NCI-H2171 treated with DMSO at 0.1 percent for 48 hours (cell line): ENCODE results near the gene AHRR.
"Not testable (repeated sequence)": the region's sequence is repeated elsewhere in the genome, so short reads cannot be mapped to it uniquely, and the experiment has no call there.

Source experiments
- DNase-seq: peaks from one replicate; lab custom pipeline; 2025; lab: John Stamatoyannopoulos, UW

AHRR gene

GRCh38 chr5:367358-368130 lies 46.0 kb downstream of the AHRR start:
- DNase-seq, result no peak

- DNase-seq, result no peak
Observed at GRCh38 chr5:368183-369084, 46.9 kb downstream of the AHRR start.

DNA sequence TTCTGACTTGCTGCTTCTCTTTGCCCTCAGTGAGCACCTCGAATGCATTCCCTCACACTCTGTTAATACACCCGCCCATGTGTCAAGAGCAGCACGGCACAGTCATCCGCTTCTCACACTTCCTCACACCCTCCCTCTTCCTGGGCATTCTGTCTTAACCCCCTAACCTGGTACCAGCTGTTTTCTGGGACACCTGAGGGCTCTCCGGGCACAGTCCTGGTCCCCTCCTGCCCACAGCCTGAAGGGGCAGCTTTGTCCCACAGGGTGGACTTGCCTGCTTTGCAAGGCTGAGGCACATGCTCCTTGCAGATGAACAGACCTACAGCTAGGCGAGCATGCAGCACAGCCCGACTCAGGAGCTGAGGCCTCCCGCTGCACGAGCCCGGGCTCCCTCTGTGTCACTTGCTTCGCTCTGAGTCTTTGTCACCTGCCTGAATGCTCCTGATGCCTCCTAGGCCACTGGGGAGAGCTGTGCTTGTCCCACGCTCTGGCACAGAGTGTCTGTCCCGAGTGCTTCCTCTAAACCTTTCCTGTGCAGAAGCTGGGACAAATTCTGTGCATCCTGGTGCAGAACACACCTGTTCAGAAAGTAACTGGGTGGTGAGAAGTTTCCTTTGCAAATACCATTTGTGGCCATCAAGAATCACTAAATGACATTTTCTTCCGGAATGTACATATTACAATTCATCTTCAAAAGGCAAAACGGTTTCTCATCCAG lies 47.8 kb downstream of the AHRR start:
- DNase-seq, result no peak

DNA sequence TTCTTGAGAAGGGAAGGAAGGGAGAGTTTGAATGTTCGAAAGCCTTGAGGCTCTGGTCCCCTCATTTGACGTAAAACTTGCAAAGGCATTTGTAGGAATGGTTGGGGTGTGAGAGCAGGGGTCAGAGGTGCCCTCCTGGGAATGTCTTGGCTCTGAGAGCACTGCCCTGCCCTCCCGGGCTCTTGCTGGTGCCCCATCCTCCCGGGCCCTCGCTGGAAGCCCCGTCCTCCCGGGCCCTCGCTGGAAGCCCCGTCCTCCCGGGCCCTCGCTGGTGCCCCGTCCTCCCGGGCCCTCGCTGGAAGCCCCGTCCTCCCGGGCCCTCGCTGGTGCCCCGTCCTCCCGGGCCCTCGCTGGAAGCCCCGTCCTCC lies 48.3 kb downstream of the AHRR start:
- not testable (repeated sequence) for DNase-seq

DNA sequence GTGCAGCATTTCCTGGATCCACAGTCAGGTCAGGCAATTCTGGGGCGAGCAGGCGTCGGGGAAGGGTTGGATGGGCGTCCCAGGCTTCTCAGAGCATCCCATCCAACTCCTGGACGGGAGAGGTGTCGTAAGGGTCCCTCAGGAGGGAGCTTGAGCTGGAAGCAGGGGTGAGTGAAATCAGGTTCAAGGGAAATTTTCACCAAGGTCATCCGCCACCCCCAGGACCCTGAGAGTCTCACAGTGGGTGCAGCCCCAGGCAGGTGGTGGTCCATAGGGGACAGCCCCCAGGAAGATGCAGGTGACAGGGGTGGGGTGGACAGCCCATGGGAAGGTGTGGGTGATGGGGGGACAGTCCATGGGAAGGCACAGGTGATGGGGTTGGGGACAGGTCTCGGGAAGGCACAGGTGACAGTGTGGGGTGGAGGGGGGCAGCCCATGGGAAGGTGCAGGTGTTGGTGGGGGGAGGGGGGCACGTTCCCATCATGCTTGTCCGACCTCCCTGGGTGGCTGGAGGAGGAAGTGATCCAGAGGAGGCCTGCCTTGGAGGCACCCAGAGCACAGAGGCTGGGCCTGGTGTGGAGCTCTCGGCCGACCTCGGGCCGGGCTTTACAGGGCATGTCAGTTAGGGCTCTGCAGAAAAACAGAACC lies 48.9 kb downstream of the AHRR start:
- no peak for DNase-seq

- DNase-seq, result peak; percentile 74
Observed at GRCh38 chr5:370959-371810, 49.7 kb downstream of the AHRR start.

GRCh38 chr5:371811-372555 lies 50.5 kb downstream of the AHRR start:
- DNase-seq, result peak; percentile 63

DNA sequence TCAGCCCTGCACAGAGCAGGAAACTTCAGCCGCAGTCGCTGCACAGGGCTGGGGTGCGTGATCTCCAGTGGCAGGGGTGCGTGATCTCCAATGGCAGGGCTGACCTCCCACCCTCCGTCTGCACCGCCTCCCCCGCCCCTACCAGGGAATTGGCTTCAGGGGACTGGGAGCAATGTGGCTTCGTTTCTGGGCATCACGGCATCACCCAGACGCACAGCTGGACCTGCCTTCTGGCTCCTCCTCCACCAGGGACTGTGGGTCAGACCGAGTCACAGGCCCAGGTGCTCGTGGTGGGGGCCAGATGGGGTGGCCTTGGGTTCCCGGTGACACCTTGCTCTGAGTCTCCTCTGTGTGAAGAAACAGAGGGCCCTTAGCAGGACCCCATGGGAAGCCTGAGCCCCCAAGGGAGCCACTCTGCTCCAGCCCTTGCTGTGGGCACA lies 51.1 kb downstream of the AHRR start:
- DNase-seq, result peak; percentile 47

DNA sequence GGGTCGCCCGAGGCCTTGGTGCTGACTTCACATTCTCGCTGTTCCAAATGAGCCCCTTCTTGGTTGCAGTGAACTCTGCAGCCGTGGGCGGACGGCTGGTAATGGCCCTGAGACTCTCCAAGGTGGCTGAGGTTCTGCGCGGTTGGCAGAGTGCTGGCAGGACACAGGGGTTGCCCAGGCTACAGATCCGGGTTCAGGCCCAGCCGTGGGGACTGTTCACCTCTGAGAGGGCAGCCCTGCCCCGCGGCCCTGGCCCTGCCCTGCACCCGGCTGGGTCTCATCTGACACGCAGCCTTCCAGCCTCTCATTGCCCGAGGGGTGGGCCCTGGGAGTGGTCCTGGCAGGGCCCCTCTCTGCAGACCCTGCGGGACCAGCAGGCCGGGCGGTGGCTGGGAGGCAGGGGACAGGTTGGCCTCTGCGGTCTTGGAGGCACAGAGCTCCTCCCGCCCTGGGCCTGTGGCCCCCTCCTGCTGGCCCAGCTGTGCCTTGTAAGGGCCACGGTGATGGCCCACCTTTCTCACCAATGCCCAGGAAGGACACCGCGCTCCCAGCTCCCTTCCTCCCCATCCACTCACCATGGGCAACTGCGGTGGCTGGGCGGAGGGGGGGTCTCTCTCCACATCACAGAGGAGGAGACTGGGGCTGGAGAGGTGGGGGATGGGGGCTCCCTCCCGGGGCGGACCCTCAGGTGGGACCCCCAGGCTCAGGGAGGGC lies 51.6 kb downstream of the AHRR start:
- DNase-seq, result peak; percentile 54

DNA sequence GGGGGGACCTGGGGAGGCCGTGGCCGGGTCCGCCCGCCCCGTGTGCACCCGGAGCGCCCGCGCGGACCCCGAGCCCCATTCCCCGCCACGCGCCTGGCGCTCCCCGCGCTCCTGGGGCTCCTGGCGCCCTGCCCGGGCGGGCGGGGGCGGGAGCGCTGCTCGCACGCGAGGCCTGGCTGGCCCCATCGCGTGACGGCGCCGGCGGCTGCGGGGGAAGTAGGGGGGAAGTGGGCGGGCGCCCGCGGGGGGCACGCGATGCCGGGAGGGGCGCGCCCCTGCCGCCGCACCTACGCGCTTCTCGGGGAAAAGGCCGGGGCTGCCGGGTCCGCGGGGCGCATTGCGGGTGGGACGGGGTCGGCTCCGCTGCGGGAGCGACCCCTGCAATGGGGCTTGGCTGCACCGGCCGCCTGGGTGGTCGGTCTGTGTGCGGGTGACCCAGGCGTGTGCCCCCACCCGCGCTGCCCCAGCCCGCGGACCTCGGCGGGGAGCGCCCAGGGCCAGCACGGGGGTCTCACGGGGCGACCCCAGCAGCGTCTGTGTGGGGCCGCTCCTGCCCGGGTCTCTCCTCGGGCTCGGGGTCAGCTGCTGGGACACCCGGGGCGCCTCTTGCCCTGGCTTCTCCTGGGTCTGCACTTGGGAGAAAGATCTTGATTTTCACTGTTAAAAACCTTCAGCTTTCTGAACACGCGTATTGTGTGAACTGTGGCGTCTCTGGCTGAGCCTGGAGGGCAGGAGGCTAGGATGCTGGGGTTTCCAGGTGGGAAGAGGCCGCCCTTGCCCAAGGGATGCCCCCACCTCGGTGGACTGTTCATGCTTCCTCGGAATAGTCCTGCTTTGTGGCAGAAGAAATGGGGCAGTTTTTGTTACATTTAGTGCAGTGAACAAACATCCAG lies 52.4 kb downstream of the AHRR start:
- peak; percentile 71 for DNase-seq

- DNase-seq, result no peak
Observed at GRCh38 chr5:374631-375335, 53.3 kb downstream of the AHRR start.

GRCh38 chr5:375336-375920 lies 53.9 kb downstream of the AHRR start:
- no peak for DNase-seq

DNA sequence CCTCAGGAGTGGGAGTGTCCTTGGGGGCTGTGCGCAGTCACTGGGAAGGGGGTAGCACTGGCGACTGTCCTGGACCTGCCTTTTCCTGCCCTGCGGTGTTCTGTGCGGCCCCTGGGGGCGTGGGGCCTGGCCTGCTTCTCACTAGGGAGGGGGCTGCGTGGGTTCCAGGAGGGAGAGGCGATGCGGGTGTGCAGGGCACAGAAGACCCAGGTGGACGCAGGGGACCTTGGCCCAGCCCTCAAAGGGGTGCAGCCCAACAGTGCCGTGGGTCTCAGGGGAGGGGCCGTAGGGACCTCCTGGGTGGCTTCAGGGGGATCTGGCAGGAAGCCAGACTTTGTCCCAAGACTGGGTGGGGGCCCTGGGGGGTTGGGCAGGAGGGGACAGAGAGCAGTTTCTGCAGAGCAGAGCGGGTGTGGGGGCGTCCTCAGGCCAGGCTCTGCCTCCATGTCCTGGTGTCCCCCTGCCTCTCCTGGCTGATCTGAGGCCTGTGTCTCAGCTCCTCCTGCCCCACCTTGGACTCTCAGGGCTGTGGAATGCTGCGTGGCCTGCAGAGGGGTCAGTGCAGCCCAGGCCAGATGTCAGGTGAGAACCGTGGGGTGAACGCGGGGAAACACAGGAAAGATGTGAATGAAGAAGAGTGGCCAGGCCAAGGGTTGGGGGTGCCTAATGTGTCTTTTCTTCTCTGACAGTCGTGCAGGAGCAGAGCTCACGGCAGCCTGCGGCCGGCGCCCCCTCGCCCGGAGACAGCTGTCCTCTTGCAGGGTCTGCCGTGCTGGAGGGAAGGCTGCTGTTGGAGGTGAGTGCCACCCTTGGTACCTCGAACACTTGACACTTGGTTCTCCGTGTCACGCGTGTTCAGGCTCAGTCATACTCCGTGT lies 54.6 kb downstream of the AHRR start:
- DNase-seq, result no peak

GRCh38 chr5:376799-377325 lies 55.3 kb downstream of the AHRR start:
- DNase-seq, result no peak

GRCh38 chr5:377326-377981 lies 55.9 kb downstream of the AHRR start:
- no peak for DNase-seq
